Body of pancreas (tissue), 4 donors: ENCODE data around the gene OSTF1.

Experiments
- POLR2A ChIP-seq, 3 donors: fragments of 450-650 bp; IDR thresholded peaks; one replicate each; pipeline ENCODE4 v1.6.1; 2016; ENCODE audit warnings: antibody characterized with exemption in 3 of 3, mild to moderate bottlenecking in 2 of 3
- TF ChIP-seq, protein P1 (sequence below), 7 experiments: fragments of 450-650 bp in 4 of 7; fragments of 200-600 bp in 3 of 7; sonication (generic) in 3 of 7; IDR thresholded peaks; one replicate each; pipeline ENCODE4 v1.5.1; 2016 to 2019; ENCODE audit warnings: antibody characterized with exemption in 7 of 7

- TF ChIP-seq, protein P1, sequence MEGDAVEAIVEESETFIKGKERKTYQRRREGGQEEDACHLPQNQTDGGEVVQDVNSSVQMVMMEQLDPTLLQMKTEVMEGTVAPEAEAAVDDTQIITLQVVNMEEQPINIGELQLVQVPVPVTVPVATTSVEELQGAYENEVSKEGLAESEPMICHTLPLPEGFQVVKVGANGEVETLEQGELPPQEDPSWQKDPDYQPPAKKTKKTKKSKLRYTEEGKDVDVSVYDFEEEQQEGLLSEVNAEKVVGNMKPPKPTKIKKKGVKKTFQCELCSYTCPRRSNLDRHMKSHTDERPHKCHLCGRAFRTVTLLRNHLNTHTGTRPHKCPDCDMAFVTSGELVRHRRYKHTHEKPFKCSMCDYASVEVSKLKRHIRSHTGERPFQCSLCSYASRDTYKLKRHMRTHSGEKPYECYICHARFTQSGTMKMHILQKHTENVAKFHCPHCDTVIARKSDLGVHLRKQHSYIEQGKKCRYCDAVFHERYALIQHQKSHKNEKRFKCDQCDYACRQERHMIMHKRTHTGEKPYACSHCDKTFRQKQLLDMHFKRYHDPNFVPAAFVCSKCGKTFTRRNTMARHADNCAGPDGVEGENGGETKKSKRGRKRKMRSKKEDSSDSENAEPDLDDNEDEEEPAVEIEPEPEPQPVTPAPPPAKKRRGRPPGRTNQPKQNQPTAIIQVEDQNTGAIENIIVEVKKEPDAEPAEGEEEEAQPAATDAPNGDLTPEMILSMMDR (IDR thresholded peaks at IDR 0.05), result no peak
- no peak for TF ChIP-seq POLR2A (IDR thresholded peaks at IDR 0.05)
These were observed 16.7 kb upstream of the OSTF1 start for GRCh38 chr9:75071530-75072122.
